ENCODE results near the gene CNPY1.

The CNPY1 gene

DNA sequence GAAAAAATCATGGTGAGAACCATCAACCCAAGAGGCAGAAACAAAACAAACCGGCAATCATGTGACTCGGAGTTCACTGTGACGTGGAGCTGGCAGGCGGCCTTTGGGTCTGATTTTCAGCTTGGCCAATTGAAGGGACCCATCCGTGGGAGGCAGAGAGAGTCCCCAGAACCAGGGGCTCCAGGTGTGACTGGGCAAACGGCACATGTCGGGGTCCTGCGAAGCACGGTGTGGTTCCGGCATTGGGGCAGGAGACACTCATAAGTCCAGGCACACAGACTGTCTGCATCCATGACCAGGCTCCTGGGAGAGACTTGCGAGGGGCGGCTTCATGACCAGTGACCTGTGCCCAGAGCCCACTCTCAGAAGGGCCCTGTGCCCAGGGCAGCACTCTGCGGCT lies 12.6 kb upstream of the CNPY1 start:
- TF ChIP-seq, protein P1, sequence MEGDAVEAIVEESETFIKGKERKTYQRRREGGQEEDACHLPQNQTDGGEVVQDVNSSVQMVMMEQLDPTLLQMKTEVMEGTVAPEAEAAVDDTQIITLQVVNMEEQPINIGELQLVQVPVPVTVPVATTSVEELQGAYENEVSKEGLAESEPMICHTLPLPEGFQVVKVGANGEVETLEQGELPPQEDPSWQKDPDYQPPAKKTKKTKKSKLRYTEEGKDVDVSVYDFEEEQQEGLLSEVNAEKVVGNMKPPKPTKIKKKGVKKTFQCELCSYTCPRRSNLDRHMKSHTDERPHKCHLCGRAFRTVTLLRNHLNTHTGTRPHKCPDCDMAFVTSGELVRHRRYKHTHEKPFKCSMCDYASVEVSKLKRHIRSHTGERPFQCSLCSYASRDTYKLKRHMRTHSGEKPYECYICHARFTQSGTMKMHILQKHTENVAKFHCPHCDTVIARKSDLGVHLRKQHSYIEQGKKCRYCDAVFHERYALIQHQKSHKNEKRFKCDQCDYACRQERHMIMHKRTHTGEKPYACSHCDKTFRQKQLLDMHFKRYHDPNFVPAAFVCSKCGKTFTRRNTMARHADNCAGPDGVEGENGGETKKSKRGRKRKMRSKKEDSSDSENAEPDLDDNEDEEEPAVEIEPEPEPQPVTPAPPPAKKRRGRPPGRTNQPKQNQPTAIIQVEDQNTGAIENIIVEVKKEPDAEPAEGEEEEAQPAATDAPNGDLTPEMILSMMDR (conservative IDR thresholded peaks at IDR 0.05; ENCODE audit: low read length), result no peak
- DNase-seq (ENCODE audit: low read depth), result no peak
- no peak overlapping the region for H3K4me3 ChIP-seq (ENCODE audit: low read length)

DNA sequence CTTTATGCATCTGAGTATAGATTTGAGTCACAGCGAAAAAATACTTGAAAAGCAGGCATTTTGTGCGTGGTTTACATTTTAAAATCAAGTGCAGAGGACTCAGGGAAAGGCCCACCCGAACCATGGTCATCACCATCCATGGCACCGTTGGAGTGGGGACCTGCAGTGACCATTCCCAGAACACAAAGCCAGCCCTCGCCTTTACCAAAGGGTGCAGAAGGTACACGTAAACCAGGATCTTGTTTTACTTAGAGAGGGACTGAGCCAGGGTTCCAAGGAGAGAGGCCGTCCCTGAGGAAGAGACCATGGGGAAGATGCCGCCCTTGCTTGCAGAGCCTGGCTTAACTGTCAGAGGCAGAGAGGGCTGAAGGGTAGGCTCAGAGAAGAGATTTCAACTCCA lies 12.0 kb upstream of the CNPY1 start:
- no peak overlapping the region for H3K4me3 ChIP-seq (ENCODE audit: low read length)
- DNase-seq (ENCODE audit: low read depth), result no peak
- TF ChIP-seq, protein P1 (conservative IDR thresholded peaks at IDR 0.05; ENCODE audit: low read length), result no peak

DNA sequence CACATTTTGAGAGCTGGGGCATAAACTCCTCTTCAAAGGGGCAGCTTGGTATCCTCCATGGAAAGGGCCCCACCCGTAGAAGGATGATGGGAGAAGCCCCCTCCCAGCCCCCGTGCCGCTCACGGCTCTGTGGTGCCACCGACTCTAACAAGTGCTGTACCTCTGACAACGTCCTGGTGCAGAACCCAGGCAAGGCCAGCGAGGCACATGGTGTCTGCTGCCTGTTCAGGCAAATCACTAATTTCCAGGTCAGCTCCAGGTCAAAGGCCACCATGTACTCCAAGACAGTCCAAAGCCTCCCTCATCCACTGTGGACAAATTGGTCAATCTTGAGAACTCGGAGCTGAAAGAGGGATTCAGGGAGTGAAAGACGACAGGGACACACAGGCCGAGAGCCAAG lies 11.4 kb upstream of the CNPY1 start:
- H3K4me3 ChIP-seq (ENCODE audit: low read length), result no peak overlapping the region
- DNase-seq (ENCODE audit: low read depth), result no peak
- TF ChIP-seq, protein P1 (conservative IDR thresholded peaks at IDR 0.05; ENCODE audit: low read length), result no peak

DNA sequence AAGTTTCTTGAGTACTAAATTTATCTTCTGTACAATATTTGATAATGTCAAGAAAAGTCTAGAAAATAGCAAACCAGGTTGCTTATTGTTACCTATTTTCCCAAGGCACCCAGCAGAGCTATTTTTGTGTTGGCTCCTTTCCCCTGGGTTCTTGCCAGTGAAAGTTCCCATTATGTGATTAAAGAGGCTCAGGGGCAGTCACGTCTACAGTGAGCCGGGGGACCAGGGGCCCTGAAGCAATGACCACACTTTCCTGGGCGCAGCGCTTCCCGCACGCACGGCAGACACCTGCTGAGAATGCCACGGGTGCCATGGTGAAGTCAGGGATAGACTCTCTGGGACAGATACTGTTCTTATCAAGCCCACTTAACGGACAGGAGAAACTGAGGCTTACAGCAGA lies 10.4 kb upstream of the CNPY1 start:
- TF ChIP-seq, protein P1 (conservative IDR thresholded peaks at IDR 0.05; ENCODE audit: low read length), result no peak
- DNase-seq (ENCODE audit: low read depth), result no peak
- H3K4me3 ChIP-seq (ENCODE audit: low read length), result no peak overlapping the region

DNA sequence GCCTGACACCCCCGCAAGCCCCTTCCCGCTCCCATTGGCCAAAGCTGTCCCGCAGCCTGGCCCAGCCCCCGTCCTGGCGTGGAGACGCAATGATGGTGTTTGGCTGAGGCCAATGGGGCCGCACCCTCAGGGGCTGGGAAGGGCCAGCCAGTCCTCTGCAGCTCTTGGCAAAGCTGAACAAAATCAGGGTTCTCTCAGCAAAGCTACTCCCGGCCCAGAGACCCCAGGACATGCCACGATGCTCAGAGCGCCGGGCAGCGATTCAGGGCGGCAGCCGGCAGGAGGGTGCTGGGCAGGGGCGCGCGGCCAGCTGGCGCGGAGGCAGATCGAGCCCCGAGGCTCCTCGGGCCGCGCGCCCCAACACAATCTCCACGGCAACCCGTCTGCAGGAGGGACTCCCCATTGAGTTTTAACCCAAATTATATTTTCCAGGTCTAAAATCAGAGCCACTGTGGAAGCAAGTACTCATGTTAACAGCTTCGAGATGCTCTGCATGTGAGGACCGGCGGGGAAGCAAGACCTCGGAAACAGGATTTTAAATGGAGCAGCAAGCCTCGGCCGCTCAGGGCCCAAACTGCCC lies 8.8 kb upstream of the CNPY1 start:
- no peak for DNase-seq (ENCODE audit: low read depth)
- no peak overlapping the region for H3K4me3 ChIP-seq (ENCODE audit: low read length)
- TF ChIP-seq, protein P1 (conservative IDR thresholded peaks at IDR 0.05; ENCODE audit: low read length), result no peak

DNA sequence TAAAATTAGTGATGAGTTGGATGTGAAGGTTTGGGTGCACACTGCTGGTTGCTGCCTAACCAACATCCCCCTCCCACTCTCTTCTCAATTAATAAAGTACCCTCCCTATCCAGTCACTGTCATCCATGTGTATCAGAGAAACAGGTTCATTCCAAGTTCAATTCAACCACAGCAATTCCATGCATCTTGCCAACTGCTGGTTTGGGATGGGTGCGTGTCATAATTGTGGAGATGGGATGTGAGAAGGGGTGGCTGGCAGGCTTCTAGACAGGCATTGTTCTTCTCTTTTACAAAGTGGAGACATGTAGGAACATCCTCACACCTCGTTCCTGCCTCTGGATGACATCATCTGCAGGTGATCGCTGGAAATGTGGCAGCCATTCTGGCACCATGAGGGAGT lies 7.5 kb upstream of the CNPY1 start:
- TF ChIP-seq, protein P1 (conservative IDR thresholded peaks at IDR 0.05; ENCODE audit: low read length), result no peak
- DNase-seq (ENCODE audit: low read depth), result no peak
- H3K4me3 ChIP-seq (ENCODE audit: low read length), result no peak overlapping the region

DNA sequence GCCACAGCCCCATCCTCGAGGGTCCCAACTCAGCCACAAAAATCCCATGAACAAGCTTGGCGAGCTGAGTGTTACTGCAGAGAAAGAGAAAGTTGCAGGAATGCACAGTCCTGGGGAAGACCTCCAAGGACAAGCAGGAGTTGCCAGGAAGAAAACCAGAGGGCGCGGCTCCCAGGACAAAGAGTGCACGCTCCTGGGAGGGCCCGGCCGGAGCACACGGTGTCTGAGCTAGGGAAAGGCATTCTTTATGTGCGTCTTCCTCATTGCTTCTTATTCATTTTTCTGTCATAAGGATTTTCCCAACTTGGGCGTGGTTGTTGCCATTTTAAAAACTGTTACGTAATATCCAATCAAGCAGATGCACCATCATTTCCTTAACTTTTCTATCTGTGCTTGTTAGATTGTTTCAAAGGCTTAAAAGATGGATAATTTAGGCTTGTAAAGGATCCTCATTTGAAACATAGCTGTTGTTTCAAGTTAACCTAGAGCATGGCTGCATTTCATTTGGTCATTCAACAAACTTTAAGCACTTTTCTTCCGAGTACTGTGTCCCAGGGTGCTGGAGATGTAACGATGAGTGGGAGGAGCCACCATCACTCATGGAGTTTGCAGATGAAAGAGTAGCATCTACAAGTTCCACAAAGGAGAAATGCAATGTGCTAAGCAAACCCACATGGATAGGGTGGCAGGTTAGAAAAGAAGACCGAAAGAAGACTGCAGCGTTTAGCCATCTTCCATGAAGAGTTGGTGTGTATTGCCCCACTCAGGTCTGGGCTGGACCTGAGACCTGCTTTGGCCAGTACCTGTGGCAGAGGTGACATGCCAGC lies 5.6 kb upstream of the CNPY1 start:
- no peak overlapping the region for H3K4me3 ChIP-seq (ENCODE audit: low read length)
- TF ChIP-seq, protein P1 (conservative IDR thresholded peaks at IDR 0.05; ENCODE audit: low read length), result no peak
- DNase-seq (ENCODE audit: low read depth), result no peak

Data from AG10803 (cell line).